NB4 (cell line): ENCODE results near the gene ENTPD1.

ENCODE experiments used
- CTCF ChIP-seq: IDR thresholded peaks from one replicate; pipeline ENCODE4 v1.5.1; 2012; ENCODE audit warnings: low read depth, low read length
- MAX ChIP-seq: IDR thresholded peaks from 2 replicates; pipeline ENCODE4 v1.6.1; 2011; ENCODE audit warnings: low read depth, low read length
- POLR2A ChIP-seq: IDR thresholded peaks from 2 replicates; pipeline ENCODE4 v1.6.1; 2011; ENCODE audit warnings: mild to moderate bottlenecking; ENCODE audit not compliant: insufficient read length; ENCODE audit errors: extremely low read depth

GRCh38 chr10:95767884-95768556 lies 12.1 kb downstream of the ENTPD1 start:
- no peak for TF ChIP-seq CTCF
- TF ChIP-seq POLR2A = no peak
- TF ChIP-seq MAX = no peak
